GM20000 (cell line): Measurements from ENCODE around the gene MAP3K13.

Experiments
- DNase-seq: peaks from one replicate; pipeline ENCODE4 v3.0.0; 2012; ENCODE audit warnings: low spot score
- CTCF ChIP-seq: IDR thresholded peaks from 2 replicates; pipeline ENCODE4 v1.5.1; 2012; ENCODE audit warnings: mild to moderate bottlenecking, control low read depth; ENCODE audit errors: extremely low read depth, missing control alignments

MAP3K13 gene

GRCh38 chr3:185517387-185518130, 154.6 kb downstream of the MAP3K13 start:
- TF ChIP-seq CTCF = no peak

GRCh38 chr3:185519021-185519420, 156.1 kb downstream of the MAP3K13 start:
- TF ChIP-seq CTCF = no peak
- no peak for DNase-seq

More at GRCh38 chr3:185517387-185518130, 154.6 kb downstream of the MAP3K13 start:
- no peak for DNase-seq

GRCh38 chr3:185521349-185522138, 158.6 kb downstream of the MAP3K13 start:
- no peak for TF ChIP-seq CTCF
- DNase-seq = no peak

GRCh38 chr3:185526349-185526951, 163.5 kb downstream of the MAP3K13 start:
- DNase-seq = no peak
- no peak for TF ChIP-seq CTCF

GRCh38 chr3:185527364-185527763, 164.4 kb downstream of the MAP3K13 start:
- no peak for TF ChIP-seq CTCF
- DNase-seq = no peak

GRCh38 chr3:185528532-185528931, 165.6 kb downstream of the MAP3K13 start:
- no peak for TF ChIP-seq CTCF
- no peak for DNase-seq

- no peak for TF ChIP-seq CTCF
- no peak for DNase-seq
Measured at GRCh38 chr3:185530856-185531255, 167.9 kb downstream of the MAP3K13 start.
